Body of pancreas (tissue), 4 donors: ENCODE data around the gene THSD4. TPM values are rescaled to one million over a fixed set of nuclear protein-coding genes. Genes with fewer than 3 reads are reported as not detected.

Experiments used
- ATAC-seq: fragments of 150-250 bp; one replicate; pipeline ENCODE4 v1.9.1; 2016
- DNase-seq, 4 donors: peaks; one replicate each; pipeline ENCODE4 v3.0.0-alpha.2; 2019
- H3K27ac ChIP-seq, 4 donors: fragments of 200-600 bp; sonication (generic); 1 replicate in 3 of 4; 2 replicates in 1 of 4; pipeline versions ENCODE4 v1.5.1 to v1.6.1; 2016 to 2019; ENCODE audit warnings: mild to moderate bottlenecking in 1 of 4, mixed read lengths in 1 of 4, moderate library complexity in 1 of 4
- H3K27me3 ChIP-seq, 2 donors: fragments of 200-600 bp; sonication (generic); one replicate each; pipeline ENCODE4 v1.6.0; 2016; ENCODE audit warnings: mild to moderate bottlenecking in 1 of 2
- H3K36me3 ChIP-seq, 2 donors: fragments of 200-600 bp; sonication (generic); replicated peaks in 1 of 2; 2 replicates each; pipeline ENCODE4 v1.5.1; 2016; ENCODE audit warnings: low read depth in 2 of 2; ENCODE audit not compliant: insufficient read depth in 1 of 2
- H3K4me1 ChIP-seq: fragments of 200-600 bp; sonication (generic); one replicate; pipeline ENCODE4 v1.6.0; 2016
- H3K4me3 ChIP-seq, 2 donors: fragments of 200-600 bp; sonication (generic); 1 replicate in 1 of 2; 2 replicates in 1 of 2; pipeline ENCODE4 v1.5.1; 2016 to 2019
- H3K9me3 ChIP-seq, 3 donors: fragments of 200-600 bp; sonication (generic); 1 replicate in 2 of 3; 2 replicates in 1 of 3; pipeline ENCODE4 v1.5.1; 2016
- CTCF ChIP-seq, 7 experiments: fragments of 450-650 bp in 4 of 7; fragments of 200-600 bp in 3 of 7; sonication (generic) in 3 of 7; IDR thresholded peaks; one replicate each; pipeline ENCODE4 v1.5.1; 2016 to 2019; ENCODE audit warnings: antibody characterized with exemption in 7 of 7
- POLR2A ChIP-seq, 3 donors: fragments of 450-650 bp; IDR thresholded peaks; one replicate each; pipeline ENCODE4 v1.6.1; 2016; ENCODE audit warnings: antibody characterized with exemption in 3 of 3, mild to moderate bottlenecking in 2 of 3
- WGBS, 2 donors: methylation state at CpG; one replicate each; pipeline ENCODE4 v1.1.5; 2017; 5-methylcytosine and 5-hydroxymethylcytosine counted together
- intact Hi-C: fragments of 100-400 bp; cut with DNase I; formaldehyde crosslinking; loops from one replicate; pipeline ENCODE4 v1.15.1; 2023
- total RNA-seq, 2 donors: library from RNA; depleted of rRNA; stranded (reverse); fragments of >200 nt; gene quantifications; one replicate each; pipeline ENCODE4 v1.1.0, GENCODE V29; 2016

The THSD4 gene
- total RNA-seq, 2 donors from 2014 or later: 12.9 to 16.1 TPM

GRCh38 chr15:71109130-71109529 is 6.1 kb upstream of the THSD4 start:
- ATAC-seq (no peak), DNase-seq (no peak)
- intact Hi-C loops: no loop called here
- H3K27me3 ChIP-seq: no peaks in the 10 kb centered on the region
- H3K4me3 ChIP-seq: no peak overlapping the region
- H3K27ac ChIP-seq: no peak overlapping the region
- no peaks in the 10 kb centered on the region for H3K9me3 ChIP-seq
- TF ChIP-seq CTCF (IDR thresholded peaks at IDR 0.05) (peak in 1 of 7 experiments; percentile 14), POLR2A (IDR thresholded peaks at IDR 0.05) (no peak)
- H3K4me1 ChIP-seq: no peaks in the 10 kb centered on the region
- H3K36me3 ChIP-seq: no peaks in the 10 kb centered on the region
- WGBS, 2 donors: 37 to 49% methylated on average over 4 of the region's 4 CpGs

- intact Hi-C loops: loop anchor here (10.0 kb wide), 1 partner anchor 325 kb away; no protein-coding TSS in a partner anchor
- H3K27me3 ChIP-seq: no peaks in the 10 kb centered on the region
- H3K36me3 ChIP-seq: no peaks in the 10 kb centered on the region
- peak; percentile 27 for ATAC-seq
- H3K4me3 ChIP-seq: no peak overlapping the region
- no peak for DNase-seq
- no peak overlapping the region for H3K27ac ChIP-seq
- H3K9me3 ChIP-seq: no peaks in the 10 kb centered on the region
- TF ChIP-seq CTCF (IDR thresholded peaks at IDR 0.05) (no peak), POLR2A (IDR thresholded peaks at IDR 0.05) (no peak)
- WGBS, 2 donors: 28 to 38% methylated on average over 3 of the region's 3 CpGs
- no peaks in the 10 kb centered on the region for H3K4me1 ChIP-seq
Measured at GRCh38 chr15:71109905-71110304, 5.4 kb upstream of the THSD4 start.

- 73 to 80% methylated on average over 13 of the region's 13 CpGs for WGBS, 2 donors
- intact Hi-C loops: loop anchor here (10.0 kb wide), 1 partner anchor 324 kb away; no protein-coding TSS in a partner anchor
Measured at GRCh38 chr15:71110405-71111180, 4.7 kb upstream of the THSD4 start.

GRCh38 chr15:71111181-71111565 is 4.1 kb upstream of the THSD4 start:
- no peaks in the 10 kb centered on the region for H3K9me3 ChIP-seq
- peaks cover 5% of the 10 kb centered on the region for H3K4me1 ChIP-seq
- ATAC-seq (no peak), DNase-seq (no peak)
- intact Hi-C loops: loop anchor here (10.0 kb wide), 1 partner anchor 324 kb away; no protein-coding TSS in a partner anchor
- no peak overlapping the region for H3K4me3 ChIP-seq
- no peaks in the 10 kb centered on the region for H3K36me3 ChIP-seq
- H3K27ac ChIP-seq: no peak overlapping the region
- peaks cover 0 to 4% of the 10 kb centered on the region in 2 donors for H3K27me3 ChIP-seq
- 75% methylated on average over 1 of the region's 1 CpG for WGBS, 2 donors
- TF ChIP-seq CTCF (IDR thresholded peaks at IDR 0.05) (no peak), POLR2A (IDR thresholded peaks at IDR 0.05) (no peak)

More at GRCh38 chr15:71110405-71111180, 4.7 kb upstream of the THSD4 start:
- no peaks in the 10 kb centered on the region for H3K4me1 ChIP-seq
- DNase-seq (no peak), ATAC-seq (no peak)
- H3K9me3 ChIP-seq: no peaks in the 10 kb centered on the region
- no peak for TF ChIP-seq POLR2A (IDR thresholded peaks at IDR 0.05)
- TF ChIP-seq CTCF (IDR thresholded peaks at IDR 0.05): no peak
- H3K27ac ChIP-seq: no peak overlapping the region
- H3K4me3 ChIP-seq: no peak overlapping the region
- no peaks in the 10 kb centered on the region for H3K27me3 ChIP-seq
- no peaks in the 10 kb centered on the region for H3K36me3 ChIP-seq
